ENCODE results near the gene TMEM59.

DNA sequence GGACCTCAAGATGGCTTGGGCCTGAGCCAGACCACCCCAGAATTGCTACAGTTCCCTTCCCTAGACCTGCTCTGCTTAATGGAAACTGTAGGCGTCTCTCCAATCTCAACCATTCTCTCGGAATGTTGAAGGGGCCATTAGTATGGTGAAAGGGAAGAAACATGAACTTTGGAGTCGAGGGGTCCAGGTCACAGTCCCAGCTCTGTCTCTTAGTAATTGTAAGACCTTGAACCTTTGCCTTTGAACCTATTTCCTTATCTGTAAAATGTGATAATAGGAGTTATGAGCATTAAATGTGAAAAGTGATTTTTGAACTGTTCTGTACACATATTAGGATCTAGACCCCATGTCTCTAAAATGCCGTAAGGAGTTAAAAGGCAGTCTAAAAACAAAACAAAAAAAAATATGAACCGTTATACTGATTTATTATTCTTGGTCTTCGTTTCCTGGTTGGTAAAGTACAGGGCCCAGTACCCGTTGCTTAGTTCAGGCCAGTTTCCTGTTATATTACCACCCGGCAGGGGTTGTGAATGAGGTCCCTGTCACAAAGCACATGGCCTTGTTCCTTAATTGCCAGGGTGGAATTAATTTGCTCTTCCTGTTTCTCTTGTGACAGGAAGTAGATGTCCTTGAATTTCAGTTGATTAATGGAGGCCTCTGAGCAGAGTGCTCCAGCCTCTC, 42.7 kb upstream of the TMEM59 start:
- TF ChIP-seq, protein P1, sequence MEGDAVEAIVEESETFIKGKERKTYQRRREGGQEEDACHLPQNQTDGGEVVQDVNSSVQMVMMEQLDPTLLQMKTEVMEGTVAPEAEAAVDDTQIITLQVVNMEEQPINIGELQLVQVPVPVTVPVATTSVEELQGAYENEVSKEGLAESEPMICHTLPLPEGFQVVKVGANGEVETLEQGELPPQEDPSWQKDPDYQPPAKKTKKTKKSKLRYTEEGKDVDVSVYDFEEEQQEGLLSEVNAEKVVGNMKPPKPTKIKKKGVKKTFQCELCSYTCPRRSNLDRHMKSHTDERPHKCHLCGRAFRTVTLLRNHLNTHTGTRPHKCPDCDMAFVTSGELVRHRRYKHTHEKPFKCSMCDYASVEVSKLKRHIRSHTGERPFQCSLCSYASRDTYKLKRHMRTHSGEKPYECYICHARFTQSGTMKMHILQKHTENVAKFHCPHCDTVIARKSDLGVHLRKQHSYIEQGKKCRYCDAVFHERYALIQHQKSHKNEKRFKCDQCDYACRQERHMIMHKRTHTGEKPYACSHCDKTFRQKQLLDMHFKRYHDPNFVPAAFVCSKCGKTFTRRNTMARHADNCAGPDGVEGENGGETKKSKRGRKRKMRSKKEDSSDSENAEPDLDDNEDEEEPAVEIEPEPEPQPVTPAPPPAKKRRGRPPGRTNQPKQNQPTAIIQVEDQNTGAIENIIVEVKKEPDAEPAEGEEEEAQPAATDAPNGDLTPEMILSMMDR (IDR thresholded peaks at IDR 0.05), result no peak
- TF ChIP-seq POLR2A (IDR thresholded peaks at IDR 0.05), result no peak
